Right lobe of liver (tissue), 6 donors: ENCODE measurements around the gene SHC3. TPM values are rescaled to one million over a fixed set of nuclear protein-coding genes. Genes with fewer than 3 reads are reported as not detected.

Experiments used
- ATAC-seq, 4 donors: fragments of 200-7000 bp; cut with Tn5 transposase; one replicate each; pipeline ENCODE4 v1.9.1; 2020; ENCODE audit warnings: mild to moderate bottlenecking in 4 of 4, moderate library complexity in 4 of 4
- DNase-seq, 3 donors: peaks; one replicate each; pipeline ENCODE4 v3.0.0-alpha.2; 2020
- H3K27ac ChIP-seq, 3 donors: fragments of 200-600 bp; one replicate each; pipeline ENCODE4 v1.8.0; 2022
- H3K27me3 ChIP-seq, 2 donors: fragments of 200-600 bp; one replicate each; pipeline ENCODE4 v1.8.0; 2022
- H3K36me3 ChIP-seq, 4 donors: fragments of 200-600 bp; sonication (generic) in 1 of 4; one replicate each; pipeline versions ENCODE4 v1.5.1 to v1.8.0; 2017 to 2022; ENCODE audit warnings: control low read depth in 1 of 4
- H3K4me1 ChIP-seq, 4 donors: fragments of 200-600 bp; sonication (generic) in 1 of 4; one replicate each; pipeline versions ENCODE4 v1.5.1 to v1.8.0; 2017 to 2022; ENCODE audit warnings: control low read depth in 1 of 4
- H3K4me3 ChIP-seq, 3 donors: fragments of 200-600 bp; one replicate each; pipeline ENCODE4 v1.8.0; 2022
- H3K9me3 ChIP-seq, 4 donors: fragments of 200-600 bp; sonication (generic) in 1 of 4; one replicate each; pipeline versions ENCODE4 v1.5.1 to v1.8.0; 2017 to 2022; ENCODE audit warnings: control low read depth in 1 of 4
- POLR2A ChIP-seq: fragments of 450-650 bp; IDR thresholded peaks from one replicate; pipeline ENCODE4 v1.6.1; 2017; ENCODE audit warnings: antibody characterized with exemption, mild to moderate bottlenecking
- WGBS: methylation state at CpG from one replicate; pipeline ENCODE4 v1.1.6; 2018; ENCODE audit warnings: low coverage, low lambda C conversion rate; ENCODE audit not compliant: insufficient coverage; ENCODE audit errors: missing lambda C conversion rate; 5-methylcytosine and 5-hydroxymethylcytosine counted together
- intact Hi-C, 2 donors: fragments of 100-400 bp; cut with DNase I; formaldehyde crosslinking; loops; one replicate each; pipeline versions ENCODE4 v1.11.2 to v1.14.1; 2022
- total RNA-seq, 6 experiments: library from RNA; depleted of rRNA in 2 of 6; stranded (reverse); fragments of >200 nt in 2 of 6; fragmentation: NEBNext Ultra II Directional in 3 of 6; extraction: Animal tissue kit (Norgen Biotek cat#: 25700) in 3 of 6; gene quantifications; one replicate each; pipeline versions ENCODE4 v1.1.0 to v1.2.4, GENCODE V29; 2016 to 2023
- TF ChIP-seq, protein P1 (sequence below), 4 donors: fragments of 200-600 bp in 3 of 4; fragments of 450-650 bp in 1 of 4; IDR thresholded peaks; one replicate each; pipeline versions ENCODE4 v1.5.1 to v1.8.0; 2016 to 2022; ENCODE audit warnings: antibody characterized with exemption in 4 of 4, mild to moderate bottlenecking in 2 of 4
- donor health status: DM: no; HTN: yes; CAD: no.
- donor health status: DM: no; HTN: no; CAD: no.
- donor health status: DM: no; HTN: no; CAD: no.
- donor health status: DM: no; HTN: yes; CAD: no.
- donor health status: DM: no; HTN: yes; CAD: no.

SHC3 gene
- total RNA-seq, 6 experiments from 2014 or later: 0.05 to 0.35 (median 0.17) TPM

DNA sequence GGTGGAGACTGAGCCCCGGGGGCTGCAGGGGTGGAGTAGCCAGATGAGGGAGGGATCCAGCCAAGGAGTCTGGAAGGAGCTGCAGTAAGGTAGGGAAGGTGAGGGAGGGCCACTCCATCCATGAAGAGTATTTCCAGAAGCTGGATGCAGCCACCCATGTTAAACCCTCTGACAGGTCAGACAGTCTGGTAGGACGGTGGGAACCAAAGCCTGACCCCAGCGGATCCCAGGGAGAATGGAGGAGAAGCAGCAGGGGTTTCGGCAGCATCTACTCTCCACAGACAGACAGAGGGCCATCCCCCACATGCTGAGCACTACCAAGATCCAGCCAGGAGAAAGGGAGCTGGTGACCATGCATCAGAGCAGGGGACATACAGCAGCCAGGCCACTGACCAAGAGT is 209.8 kb downstream of the SHC3 start:
- Histone ChIP-seq H3K36me3 (no peaks in the 10 kb centered on the region), H3K4me3 (no peak overlapping the region), H3K4me1 (no peaks in the 10 kb centered on the region), H3K27ac (no peak overlapping the region), H3K9me3 (no peaks in the 10 kb centered on the region), H3K27me3 (no peaks in the 10 kb centered on the region)
- no peak for ATAC-seq
- no peak for DNase-seq
- intact Hi-C loops: no loop called here
- no peak for TF ChIP-seq POLR2A
- TF ChIP-seq, protein P1, sequence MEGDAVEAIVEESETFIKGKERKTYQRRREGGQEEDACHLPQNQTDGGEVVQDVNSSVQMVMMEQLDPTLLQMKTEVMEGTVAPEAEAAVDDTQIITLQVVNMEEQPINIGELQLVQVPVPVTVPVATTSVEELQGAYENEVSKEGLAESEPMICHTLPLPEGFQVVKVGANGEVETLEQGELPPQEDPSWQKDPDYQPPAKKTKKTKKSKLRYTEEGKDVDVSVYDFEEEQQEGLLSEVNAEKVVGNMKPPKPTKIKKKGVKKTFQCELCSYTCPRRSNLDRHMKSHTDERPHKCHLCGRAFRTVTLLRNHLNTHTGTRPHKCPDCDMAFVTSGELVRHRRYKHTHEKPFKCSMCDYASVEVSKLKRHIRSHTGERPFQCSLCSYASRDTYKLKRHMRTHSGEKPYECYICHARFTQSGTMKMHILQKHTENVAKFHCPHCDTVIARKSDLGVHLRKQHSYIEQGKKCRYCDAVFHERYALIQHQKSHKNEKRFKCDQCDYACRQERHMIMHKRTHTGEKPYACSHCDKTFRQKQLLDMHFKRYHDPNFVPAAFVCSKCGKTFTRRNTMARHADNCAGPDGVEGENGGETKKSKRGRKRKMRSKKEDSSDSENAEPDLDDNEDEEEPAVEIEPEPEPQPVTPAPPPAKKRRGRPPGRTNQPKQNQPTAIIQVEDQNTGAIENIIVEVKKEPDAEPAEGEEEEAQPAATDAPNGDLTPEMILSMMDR (IDR thresholded peaks at IDR 0.05): no peak
- WGBS: 70% methylated on average over 2 of the region's 4 CpGs

DNA sequence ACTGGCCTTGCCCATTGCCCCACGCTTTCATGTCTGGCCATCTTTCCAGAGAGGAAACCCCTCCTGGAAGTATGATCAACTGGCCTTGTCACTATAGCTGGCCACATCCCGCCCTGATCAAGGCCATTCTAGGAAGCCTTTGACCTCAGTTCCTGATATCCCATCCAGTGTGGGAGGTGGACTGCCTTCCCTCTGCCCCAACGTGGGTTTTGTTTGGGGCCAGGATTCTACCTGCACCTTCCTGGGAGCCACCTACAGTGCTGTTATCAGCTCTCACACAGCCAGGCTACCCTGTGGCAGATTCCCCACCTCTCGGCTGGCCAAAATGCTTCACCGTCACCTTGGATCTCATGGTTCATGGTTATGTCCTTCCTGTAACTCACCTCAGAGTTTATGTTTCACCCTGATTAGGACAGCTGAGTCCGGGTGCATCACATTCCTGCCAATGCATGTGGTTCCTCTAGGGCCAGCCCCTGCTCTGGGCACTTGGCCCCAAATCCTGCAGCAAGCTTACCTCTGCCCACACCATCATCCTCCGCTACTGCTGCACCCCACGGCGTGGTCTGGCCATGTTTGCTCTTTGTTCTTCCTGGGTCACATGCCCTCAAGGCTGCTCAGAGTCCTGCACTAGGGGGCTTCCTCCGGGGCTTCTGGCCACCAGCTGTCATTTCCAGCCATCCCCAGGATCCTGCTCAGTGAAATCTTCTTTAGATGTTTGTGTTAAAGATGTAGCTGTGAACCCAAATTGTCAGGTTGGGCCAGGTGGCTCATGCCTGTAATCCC is 211.5 kb downstream of the SHC3 start:
- Histone ChIP-seq H3K4me1 (no peaks in the 10 kb centered on the region), H3K4me3 (no peak overlapping the region), H3K36me3 (no peaks in the 10 kb centered on the region), H3K9me3 (no peaks in the 10 kb centered on the region), H3K27me3 (no peaks in the 10 kb centered on the region), H3K27ac (no peak overlapping the region)
- 78% methylated on average over 7 of the region's 10 CpGs for WGBS
- TF ChIP-seq, protein P1 (IDR thresholded peaks at IDR 0.05): no peak
- TF ChIP-seq POLR2A: no peak
- DNase-seq: no peak
- intact Hi-C loops: no loop called here
- ATAC-seq: no peak

DNA sequence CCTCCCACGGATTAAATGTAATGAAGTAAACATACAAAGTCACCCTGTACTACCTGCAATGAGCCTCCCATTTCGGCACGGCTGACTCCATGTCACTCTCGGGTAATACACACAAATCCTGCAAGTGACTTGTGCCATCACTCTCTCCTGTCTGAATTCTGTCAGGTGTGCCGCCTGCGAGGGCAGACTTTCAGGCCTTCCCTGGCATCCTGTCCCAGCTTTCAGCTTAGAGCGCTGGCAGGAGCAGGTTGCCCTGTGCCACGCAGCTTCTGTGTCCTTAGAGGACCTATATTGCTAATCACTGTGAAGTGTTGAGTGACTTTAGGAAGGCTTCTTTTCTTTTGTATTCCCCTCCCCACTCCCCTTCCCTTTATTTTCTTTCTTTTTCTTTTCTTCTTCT is 213.1 kb downstream of the SHC3 start:
- TF ChIP-seq, protein P1 (IDR thresholded peaks at IDR 0.05): no peak
- TF ChIP-seq POLR2A: no peak
- WGBS: 77% methylated on average over 6 of the region's 8 CpGs
- no peak for ATAC-seq
- DNase-seq: no peak
- intact Hi-C loops: no loop called here
- H3K4me3 ChIP-seq: no peak overlapping the region
- H3K27ac ChIP-seq: no peak overlapping the region
- no peaks in the 10 kb centered on the region for H3K9me3 ChIP-seq
- H3K36me3 ChIP-seq: no peaks in the 10 kb centered on the region
- no peaks in the 10 kb centered on the region for H3K27me3 ChIP-seq
- H3K4me1 ChIP-seq: no peaks in the 10 kb centered on the region

DNA sequence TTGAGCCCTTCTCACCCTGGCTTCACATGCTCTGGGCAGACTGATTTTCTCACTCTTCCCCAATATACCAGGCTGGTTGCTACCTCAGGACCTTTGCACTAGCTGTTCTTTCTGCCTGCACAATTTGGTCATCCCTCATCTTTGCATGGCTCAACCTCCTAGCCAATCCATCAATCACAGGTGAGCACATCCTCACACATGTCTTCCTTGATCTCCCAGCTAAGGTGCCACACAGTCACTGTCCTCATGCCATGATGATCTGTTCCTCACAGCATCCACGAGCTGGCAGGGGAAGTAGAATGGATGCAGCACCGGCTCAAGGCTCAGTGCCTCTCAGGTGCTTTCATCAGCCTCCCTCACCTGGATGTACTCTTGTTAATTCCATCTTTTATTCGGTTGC is 218.0 kb downstream of the SHC3 start:
- no peak for DNase-seq
- ATAC-seq: no peak
- intact Hi-C loops: no loop called here
- H3K4me1 ChIP-seq: no peaks in the 10 kb centered on the region
- H3K27ac ChIP-seq: no peak overlapping the region
- no peaks in the 10 kb centered on the region for H3K36me3 ChIP-seq
- H3K4me3 ChIP-seq: no peak overlapping the region
- WGBS: 64% methylated on average over 3 of the region's 3 CpGs
- H3K9me3 ChIP-seq: no peaks in the 10 kb centered on the region
- no peaks in the 10 kb centered on the region for H3K27me3 ChIP-seq
- no peak for TF ChIP-seq POLR2A
- TF ChIP-seq, protein P1 (IDR thresholded peaks at IDR 0.05): no peak
